GM12878 (cell line): ENCODE results near the gene CCDC137. TPM values are rescaled to one million over a fixed set of nuclear protein-coding genes. Genes with fewer than 3 reads are reported as not detected.

Experiments
- ATAC-seq: fragments of 200-7000 bp; cut with Tn5 transposase; 3 replicates; pipeline ENCODE4 v1.9.1; 2020; ENCODE audit warnings: mild to moderate bottlenecking, moderate library complexity
- BruUV-seq: library from RNA; stranded (reverse); fragments of 400-500 nt; replicated peaks from 2 replicates; lab custom pipeline; 2021; lab: Mats Ljungman, UMichigan
- CTCF ChIA-PET: fragments of 300-600 bp; sonication (Branson Sonifier 250); formaldehyde crosslinking; extraction: SDS; loops from one replicate; lab custom pipeline; 2021; ENCODE audit warnings: inconsistent platforms; lab: Yijun Ruan, JAX
- POLR2A ChIA-PET: fragments of 350-600 bp; formaldehyde crosslinking; extraction: SDS; loops from one replicate; lab custom pipeline; 2021; ENCODE audit warnings: inconsistent platforms; lab: Charles Lee
- RAD21 ChIA-PET: fragments of 300-600 bp; sonication (Branson Sonifier 250); formaldehyde crosslinking; loops from one replicate; lab custom pipeline; 2023; ENCODE audit warnings: antibody characterized with exemption; ENCODE audit not compliant: unreplicated experiment; lab: Charles Lee
- SMC1A ChIA-PET: fragments of 300-600 bp; sonication (Branson Sonifier 250); formaldehyde crosslinking; loops from one replicate; lab custom pipeline; 2023; ENCODE audit not compliant: unreplicated experiment, uncharacterized antibody; lab: Charles Lee
- DNase-seq: peaks from one replicate; pipeline ENCODE4 v3.0.0-alpha.2; 2011; ENCODE audit warnings: low read depth, low spot score
- FAIRE-seq: peaks from 3 replicates; lab custom pipeline; 2011; peaks lifted over from hg19 to GRCh38; lab: Jason Lieb, UNC
- H2AFZ ChIP-seq: 2 replicates; pipeline ENCODE4 v1.6.0; 2011; ENCODE audit warnings: low read depth, low read length, control low read depth; ENCODE audit not compliant: control insufficient read depth
- H3K27ac ChIP-seq: 2 replicates; pipeline ENCODE4 v1.5.1; 2011; ENCODE audit warnings: control low read depth; ENCODE audit not compliant: control insufficient read depth, insufficient read depth
- H3K27me3 ChIP-seq, 2 experiments: replicated peaks in 1 of 2; 2 replicates each; pipeline versions ENCODE4 v1.6.0 to v1.6.1; 2011; ENCODE audit warnings: low read length in 1 of 2; ENCODE audit not compliant: control insufficient read depth in 2 of 2, insufficient read depth in 2 of 2
- H3K36me3 ChIP-seq, 2 experiments: 2 replicates each; pipeline ENCODE4 v1.5.1; 2011; ENCODE audit warnings: low read length in 1 of 2; ENCODE audit not compliant: control insufficient read depth in 2 of 2, insufficient read depth in 2 of 2
- H3K4me1 ChIP-seq: 2 replicates; pipeline ENCODE4 v1.6.1; 2011; ENCODE audit warnings: mild to moderate bottlenecking, low read length, moderate library complexity, mixed read lengths; ENCODE audit not compliant: control insufficient read depth, insufficient read depth
- H3K4me2 ChIP-seq: 2 replicates; pipeline ENCODE4 v1.6.0; 2011; ENCODE audit warnings: control low read depth; ENCODE audit not compliant: control insufficient read depth, insufficient read depth
- H3K4me3 ChIP-seq: fragments of 200-600 bp; sonication (generic); 2 replicates; pipeline ENCODE4 v1.5.1; 2016
- H3K79me2 ChIP-seq: 2 replicates; pipeline ENCODE4 v1.6.0; 2011; ENCODE audit warnings: low read length; ENCODE audit not compliant: control insufficient read depth, insufficient read depth
- H3K9ac ChIP-seq: 2 replicates; pipeline ENCODE4 v1.8.0; 2011; ENCODE audit warnings: low read length, control low read depth, mixed read lengths; ENCODE audit not compliant: control insufficient read depth, insufficient read depth
- H3K9me3 ChIP-seq: replicated peaks from 3 replicates; pipeline ENCODE4 v1.5.1; 2011; ENCODE audit warnings: mild to moderate bottlenecking, low read length; ENCODE audit not compliant: control insufficient read depth, insufficient read depth
- H4K20me1 ChIP-seq: 2 replicates; pipeline ENCODE4 v1.6.0; 2011; ENCODE audit not compliant: control insufficient read depth, insufficient read depth
- ATF7 ChIP-seq: fragments of 450-650 bp; IDR thresholded peaks from 2 replicates; pipeline ENCODE4 v1.6.1; 2016; ENCODE audit warnings: low read depth, mild to moderate bottlenecking
- CBX3 ChIP-seq: fragments of 200-600 bp; sonication (generic); IDR thresholded peaks from 2 replicates; pipeline ENCODE4 v1.6.1; 2016; ENCODE audit warnings: low read depth, borderline replicate concordance
- CEBPB ChIP-seq, 2 experiments: fragments of 150-350 bp in 1 of 2; IDR thresholded peaks; 2 replicates each; pipeline ENCODE4 v1.6.1; 2012 to 2014; ENCODE audit warnings: low read depth in 2 of 2, low read length in 2 of 2, borderline replicate concordance in 1 of 2, inconsistent platforms in 1 of 2
- E4F1 ChIP-seq: fragments of 450-650 bp; IDR thresholded peaks from 2 replicates; pipeline ENCODE4 v1.6.1; 2018; ENCODE audit warnings: borderline replicate concordance, mild to moderate bottlenecking; ENCODE audit not compliant: partially characterized antibody
- KDM1A ChIP-seq: fragments of 200-600 bp; sonication (generic); IDR thresholded peaks from 2 replicates; pipeline ENCODE4 v1.6.1; 2016; ENCODE audit warnings: borderline replicate concordance
- MEF2B ChIP-seq: fragments of 450-650 bp; IDR thresholded peaks from 2 replicates; pipeline ENCODE4 v1.6.1; 2018; ENCODE audit warnings: mild to moderate bottlenecking, moderate library complexity; ENCODE audit not compliant: partially characterized antibody, poor library complexity, severe bottlenecking
- USF1 ChIP-seq: IDR thresholded peaks from 2 replicates; pipeline ENCODE4 v1.6.1; 2011; ENCODE audit warnings: borderline replicate concordance, low read depth, mild to moderate bottlenecking, moderate library complexity, mixed read lengths, low read length; ENCODE audit not compliant: insufficient read depth; ENCODE audit errors: extremely low read length
- WGBS: methylation state at CpG from one replicate; pipeline ENCODE4 v1.1.6; 2016; ENCODE audit warnings: low lambda C conversion rate; ENCODE audit not compliant: insufficient replicate concordance, insufficient coverage; ENCODE audit errors: missing lambda C conversion rate; 5-methylcytosine and 5-hydroxymethylcytosine counted together
- in situ Hi-C: fragments of 300-500 bp; cut with MboI; formaldehyde crosslinking; loops from 9 replicates; pipeline ENCODE4 v1.14.3; 2018; ENCODE audit warnings: mixed read lengths
- intact Hi-C: fragments of 100-400 bp; cut with micrococcal nuclease; formaldehyde crosslinking; loops from one replicate; pipeline ENCODE4 v1.14.2; 2022; ENCODE audit not compliant: unreplicated experiment
- polyA plus RNA-seq, 11 experiments: library from polyadenylated mRNA; depleted of rRNA in 4 of 11; unstranded in 6 of 11; stranded (reverse) in 5 of 11; fragments of >200 nt; fragmentation: Nextera tagmentation in 4 of 11; fragmentation: Illumina TruSeq in 1 of 11; extraction: Ambion mirVana in 4 of 11; extraction: Trizol in 1 of 11; gene quantifications; 1 replicate in 1 of 11; 2 replicates in 10 of 11; pipeline versions ENCODE4 v1.2.1 to v1.2.3, GENCODE V29; 2011 to 2016; ENCODE audit warnings: inconsistent platforms in 2 of 11, missing spikeins in 2 of 11, low read depth in 1 of 11
- total RNA-seq, 4 experiments: library from RNA; depleted of rRNA in 3 of 4; stranded (reverse); fragments of >200 nt in 3 of 4; fragmentation: Illumina TruSeq in 1 of 4; extraction: Trizol in 1 of 4; gene quantifications; 2 replicates each; pipeline versions ENCODE4 v1.2.1 to v1.2.3, GENCODE V29; 2013 to 2021
- TF ChIP-seq, protein P1 (sequence below): fragments of 450-650 bp; IDR thresholded peaks from 2 replicates; pipeline ENCODE4 v1.6.1; 2016; ENCODE audit warnings: mild to moderate bottlenecking, moderate library complexity, borderline replicate concordance
- TF ChIP-seq, protein P2 (sequence below): fragments of 450-650 bp; IDR thresholded peaks from 2 replicates; pipeline ENCODE4 v1.6.1; 2017; ENCODE audit warnings: antibody characterized with exemption, mild to moderate bottlenecking, moderate library complexity

CCDC137 gene
- total and polyA plus RNA-seq, 10 of the 15 experiments (the other 5 are each of a cell fraction or from before 2014, with no cell fraction given), result 2.2 to 45.4 (median 22.1) TPM

- 67% methylated on average over 15 of the region's 15 CpGs for WGBS
- H3K27me3 ChIP-seq, result no peaks in the 10 kb centered on the region
- no peaks in the 10 kb centered on the region for H4K20me1 ChIP-seq
- no peak within 1 kb of the TSS for H3K4me2 ChIP-seq
- POLR2A ChIA-PET, result interaction anchor here (1.1 to 1.8 kb wide), 2 partner anchors 9 to 27 kb away, joined by 3 to 5 read pairs; partner anchors contain the start of genes ARL16 and HGS
- RAD21 ChIA-PET, result interaction anchor here (1.0 kb wide), 1 partner anchor 104 kb away, joined by 3 read pairs; the partner anchor contains the start of gene FAAP100
- CTCF ChIA-PET, result no interaction called here
- no peak within 1 kb of the TSS for H3K9ac ChIP-seq
- ATAC-seq, result no peak
- intact Hi-C loops, result no loop called here
- SMC1A ChIA-PET, result interaction anchor here (0.8 kb wide), 1 partner anchor 89 kb away, joined by 5 read pairs; no protein-coding TSS in a partner anchor
- peaks cover 8% of the 10 kb centered on the region; the same call in 1 of the 2 replicates for H3K4me1 ChIP-seq
- H3K79me2 ChIP-seq, result no peaks in the 10 kb centered on the region
- H2AFZ ChIP-seq, result no peak within 1 kb of the TSS
- H3K9me3 ChIP-seq, result no peaks in the 10 kb centered on the region
- no TSS peak for BruUV-seq
- H3K4me3 ChIP-seq, result no peak within 1 kb of the TSS
- FAIRE-seq, result no peak
- no peak for DNase-seq
- H3K36me3 ChIP-seq, result no peaks in the 10 kb centered on the region
- in situ Hi-C loops, result no loop called here
- no peak within 1 kb of the TSS for H3K27ac ChIP-seq
- TF ChIP-seq, protein P1, sequence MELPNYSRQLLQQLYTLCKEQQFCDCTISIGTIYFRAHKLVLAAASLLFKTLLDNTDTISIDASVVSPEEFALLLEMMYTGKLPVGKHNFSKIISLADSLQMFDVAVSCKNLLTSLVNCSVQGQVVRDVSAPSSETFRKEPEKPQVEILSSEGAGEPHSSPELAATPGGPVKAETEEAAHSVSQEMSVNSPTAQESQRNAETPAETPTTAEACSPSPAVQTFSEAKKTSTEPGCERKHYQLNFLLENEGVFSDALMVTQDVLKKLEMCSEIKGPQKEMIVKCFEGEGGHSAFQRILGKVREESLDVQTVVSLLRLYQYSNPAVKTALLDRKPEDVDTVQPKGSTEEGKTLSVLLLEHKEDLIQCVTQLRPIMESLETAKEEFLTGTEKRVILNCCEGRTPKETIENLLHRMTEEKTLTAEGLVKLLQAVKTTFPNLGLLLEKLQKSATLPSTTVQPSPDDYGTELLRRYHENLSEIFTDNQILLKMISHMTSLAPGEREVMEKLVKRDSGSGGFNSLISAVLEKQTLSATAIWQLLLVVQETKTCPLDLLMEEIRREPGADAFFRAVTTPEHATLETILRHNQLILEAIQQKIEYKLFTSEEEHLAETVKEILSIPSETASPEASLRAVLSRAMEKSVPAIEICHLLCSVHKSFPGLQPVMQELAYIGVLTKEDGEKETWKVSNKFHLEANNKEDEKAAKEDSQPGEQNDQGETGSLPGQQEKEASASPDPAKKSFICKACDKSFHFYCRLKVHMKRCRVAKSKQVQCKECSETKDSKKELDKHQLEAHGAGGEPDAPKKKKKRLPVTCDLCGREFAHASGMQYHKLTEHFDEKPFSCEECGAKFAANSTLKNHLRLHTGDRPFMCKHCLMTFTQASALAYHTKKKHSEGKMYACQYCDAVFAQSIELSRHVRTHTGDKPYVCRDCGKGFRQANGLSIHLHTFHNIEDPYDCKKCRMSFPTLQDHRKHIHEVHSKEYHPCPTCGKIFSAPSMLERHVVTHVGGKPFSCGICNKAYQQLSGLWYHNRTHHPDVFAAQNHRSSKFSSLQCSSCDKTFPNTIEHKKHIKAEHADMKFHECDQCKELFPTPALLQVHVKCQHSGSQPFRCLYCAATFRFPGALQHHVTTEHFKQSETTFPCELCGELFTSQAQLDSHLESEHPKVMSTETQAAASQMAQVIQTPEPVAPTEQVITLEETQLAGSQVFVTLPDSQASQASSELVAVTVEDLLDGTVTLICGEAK, result no peak
- TF ChIP-seq CBX3 (no peak), KDM1A (no peak), E4F1 (no peak), ATF7 (no peak), USF1 (no peak), MEF2B (no peak), CEBPB (IDR thresholded peaks at IDR 0.05; ENCODE audit: borderline replicate concordance in 1 of 2, low read depth in 2 of 2, low read length in 2 of 2) (no peak)
- TF ChIP-seq, protein P2, sequence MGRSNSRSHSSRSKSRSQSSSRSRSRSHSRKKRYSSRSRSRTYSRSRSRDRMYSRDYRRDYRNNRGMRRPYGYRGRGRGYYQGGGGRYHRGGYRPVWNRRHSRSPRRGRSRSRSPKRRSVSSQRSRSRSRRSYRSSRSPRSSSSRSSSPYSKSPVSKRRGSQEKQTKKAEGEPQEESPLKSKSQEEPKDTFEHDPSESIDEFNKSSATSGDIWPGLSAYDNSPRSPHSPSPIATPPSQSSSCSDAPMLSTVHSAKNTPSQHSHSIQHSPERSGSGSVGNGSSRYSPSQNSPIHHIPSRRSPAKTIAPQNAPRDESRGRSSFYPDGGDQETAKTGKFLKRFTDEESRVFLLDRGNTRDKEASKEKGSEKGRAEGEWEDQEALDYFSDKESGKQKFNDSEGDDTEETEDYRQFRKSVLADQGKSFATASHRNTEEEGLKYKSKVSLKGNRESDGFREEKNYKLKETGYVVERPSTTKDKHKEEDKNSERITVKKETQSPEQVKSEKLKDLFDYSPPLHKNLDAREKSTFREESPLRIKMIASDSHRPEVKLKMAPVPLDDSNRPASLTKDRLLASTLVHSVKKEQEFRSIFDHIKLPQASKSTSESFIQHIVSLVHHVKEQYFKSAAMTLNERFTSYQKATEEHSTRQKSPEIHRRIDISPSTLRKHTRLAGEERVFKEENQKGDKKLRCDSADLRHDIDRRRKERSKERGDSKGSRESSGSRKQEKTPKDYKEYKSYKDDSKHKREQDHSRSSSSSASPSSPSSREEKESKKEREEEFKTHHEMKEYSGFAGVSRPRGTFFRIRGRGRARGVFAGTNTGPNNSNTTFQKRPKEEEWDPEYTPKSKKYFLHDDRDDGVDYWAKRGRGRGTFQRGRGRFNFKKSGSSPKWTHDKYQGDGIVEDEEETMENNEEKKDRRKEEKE, result no peak
Observed at GRCh38 chr17:81656118-81656743, 10.3 kb upstream of the CCDC137 start, which contains the start of gene PDE6G. PDE6G (minus strand) TSS chr17:81656542; CDS start chr17:81653305, 3,237 bp downstream.
